ENCODE data around the gene NIPSNAP2.
"Not testable (repeated sequence)": the region's sequence is repeated elsewhere in the genome, so short reads cannot be mapped to it uniquely, and the experiment has no call there.

The NIPSNAP2 gene

GRCh38 chr7:56047446-56048116 lies 83.2 kb downstream of the NIPSNAP2 start:
- H3K9ac ChIP-seq (ENCODE audit: low read depth, low read length); H3K9me3 ChIP-seq (ENCODE audit: control insufficient read depth, insufficient read depth, low read length); H3K4me3 ChIP-seq (ENCODE audit: low read depth, low read length); H3K27me3 ChIP-seq (ENCODE audit: control insufficient read depth, insufficient read depth, low read length); H3K4me1 ChIP-seq (ENCODE audit: control insufficient read depth, insufficient read depth, low read length); H3K36me3 ChIP-seq (ENCODE audit: control insufficient read depth, insufficient read depth, low read length): not testable (repeated sequence)
- H3K27ac ChIP-seq (ENCODE audit: low read depth, low read length) = peak overlapping the region; percentile 7

GRCh38 chr7:56048245-56048644 lies 83.9 kb downstream of the NIPSNAP2 start:
- H3K4me1 ChIP-seq (ENCODE audit: control insufficient read depth, insufficient read depth, low read length) = peaks cover 8% of the 10 kb centered on the region; the same call in 1 of the 2 replicates
- no peaks in the 10 kb centered on the region for H3K27me3 ChIP-seq (ENCODE audit: control insufficient read depth, insufficient read depth, low read length)
- peaks cover 10% of the 10 kb centered on the region for H3K36me3 ChIP-seq (ENCODE audit: control insufficient read depth, insufficient read depth, low read length)
- no peak overlapping the region for H3K4me3 ChIP-seq (ENCODE audit: low read depth, low read length)
- no peak overlapping the region for H3K27ac ChIP-seq (ENCODE audit: low read depth, low read length)
- no peak overlapping the region for H3K9ac ChIP-seq (ENCODE audit: low read depth, low read length)
- no peaks in the 10 kb centered on the region for H3K9me3 ChIP-seq (ENCODE audit: control insufficient read depth, insufficient read depth, low read length)

GRCh38 chr7:56048763-56049162 lies 84.4 kb downstream of the NIPSNAP2 start:
- not testable (repeated sequence) for H3K27ac ChIP-seq (ENCODE audit: low read depth, low read length); H3K9ac ChIP-seq (ENCODE audit: low read depth, low read length)

More at GRCh38 chr7:56048763-56049162, 84.4 kb downstream of the NIPSNAP2 start:
- H3K4me1 ChIP-seq (ENCODE audit: control insufficient read depth, insufficient read depth, low read length) = peaks cover 10% of the 10 kb centered on the region; the same call in 1 of the 2 replicates
- H3K9me3 ChIP-seq (ENCODE audit: control insufficient read depth, insufficient read depth, low read length); H3K4me3 ChIP-seq (ENCODE audit: low read depth, low read length); H3K27me3 ChIP-seq (ENCODE audit: control insufficient read depth, insufficient read depth, low read length): not testable (repeated sequence)
- peaks cover 15% of the 10 kb centered on the region for H3K36me3 ChIP-seq (ENCODE audit: control insufficient read depth, insufficient read depth, low read length)
